T-helper 1 cell (primary cell): ENCODE measurements around the gene EPB41L5.
"Not testable (repeated sequence)": the region's sequence is repeated elsewhere in the genome, so short reads cannot be mapped to it uniquely, and the experiment has no call there.

ENCODE experiments used
- DNase-seq, 5 donors: peaks; one replicate each; pipeline ENCODE4 v3.0.0-alpha.2; 2012 to 2020

The EPB41L5 gene

GRCh38 chr2:120142528-120143219 lies 129.8 kb downstream of the EPB41L5 start:
- no peak for DNase-seq

- no peak for DNase-seq
Observed at GRCh38 chr2:120148229-120148628, 135.4 kb downstream of the EPB41L5 start.

GRCh38 chr2:120148669-120149068 lies 135.8 kb downstream of the EPB41L5 start:
- no peak for DNase-seq

- DNase-seq: no peak
Observed at GRCh38 chr2:120149406-120149805, 136.5 kb downstream of the EPB41L5 start.

GRCh38 chr2:120150040-120150482 lies 137.2 kb downstream of the EPB41L5 start:
- no peak for DNase-seq

- DNase-seq: no peak
Observed at GRCh38 chr2:120155308-120155707, 142.4 kb downstream of the EPB41L5 start.

GRCh38 chr2:120158658-120159057 lies 145.8 kb downstream of the EPB41L5 start:
- not testable (repeated sequence) for DNase-seq

GRCh38 chr2:120161190-120161589 lies 148.3 kb downstream of the EPB41L5 start:
- no peak for DNase-seq

GRCh38 chr2:120162716-120163115 lies 149.8 kb downstream of the EPB41L5 start:
- no peak for DNase-seq

- no peak for DNase-seq
Observed at GRCh38 chr2:120167272-120167671, 154.4 kb downstream of the EPB41L5 start.

- no peak for DNase-seq
Observed at GRCh38 chr2:120169020-120169419, 156.1 kb downstream of the EPB41L5 start.

- peak in 2 of 5 donors; percentile 10 to 45 for DNase-seq
Observed at GRCh38 chr2:120174963-120175581, 162.2 kb downstream of the EPB41L5 start.

GRCh38 chr2:120176526-120176925 lies 163.6 kb downstream of the EPB41L5 start:
- peak in 1 of 5 donors; percentile 7 for DNase-seq

GRCh38 chr2:120177001-120177621 lies 164.2 kb downstream of the EPB41L5 start:
- peak; percentile 48 to 89 (median 66) for DNase-seq

GRCh38 chr2:120177973-120178372 lies 165.1 kb downstream of the EPB41L5 start:
- no peak for DNase-seq

GRCh38 chr2:120179396-120179795 lies 166.5 kb downstream of the EPB41L5 start:
- DNase-seq: no peak

GRCh38 chr2:120180066-120180465 lies 167.2 kb downstream of the EPB41L5 start:
- no peak for DNase-seq

- DNase-seq: peak in 1 of 5 donors; percentile 20
Observed at GRCh38 chr2:120182019-120182560, 169.2 kb downstream of the EPB41L5 start.

- no peak for DNase-seq
Observed at GRCh38 chr2:120189189-120189588, 176.3 kb downstream of the EPB41L5 start.

- no peak for DNase-seq
Observed at GRCh38 chr2:120192280-120192679, 179.4 kb downstream of the EPB41L5 start.

- DNase-seq: no peak
Observed at GRCh38 chr2:120195553-120195952, 182.7 kb downstream of the EPB41L5 start.

GRCh38 chr2:120199817-120200459 lies 187.1 kb downstream of the EPB41L5 start:
- not testable (repeated sequence) for DNase-seq
